OCI-LY3 (cell line): ENCODE measurements around the gene RARA.

Experiments
- H2AFZ ChIP-seq: fragments of 200-600, 300-600 bp; shearing (Covaris generic); 2 replicates; pipeline ENCODE4 v1.6.0; 2014; ENCODE audit warnings: antibody characterized with exemption, low read depth, low read length
- H3K27ac ChIP-seq: fragments of 200-600, 300-600 bp; sonication (generic); 2 replicates; pipeline ENCODE4 v1.5.1; 2014; ENCODE audit warnings: mild to moderate bottlenecking, low read length, moderate library complexity, mixed read lengths
- H3K27me3 ChIP-seq: fragments of 200-600, 300-600 bp; sonication (generic); 2 replicates; pipeline ENCODE4 v1.6.1; 2014; ENCODE audit warnings: low read depth, low read length, mixed read lengths
- H3K36me3 ChIP-seq: fragments of 200-600, 300-600 bp; sonication (generic); replicated peaks from 2 replicates; pipeline ENCODE3; 2014; ENCODE audit warnings: low read depth, low read length, mixed read lengths
- H3K4me1 ChIP-seq: fragments of 300-600, 200-600 bp; sonication (generic); 2 replicates; pipeline ENCODE4 v1.6.1; 2014; ENCODE audit warnings: low read length, mixed read lengths
- H3K4me2 ChIP-seq: fragments of 200-600, 300-600 bp; sonication (generic); 2 replicates; pipeline ENCODE4 v1.6.1; 2014; ENCODE audit warnings: low read length, mixed read lengths
- H3K4me3 ChIP-seq: fragments of 300-600, 200-600 bp; sonication (generic); 2 replicates; pipeline ENCODE4 v1.5.1; 2014; ENCODE audit warnings: antibody characterized with exemption, mild to moderate bottlenecking, low read length, moderate library complexity
- H3K79me2 ChIP-seq: fragments of 300-600, 200-600 bp; shearing (Covaris generic); 2 replicates; pipeline ENCODE4 v1.6.1; 2014; ENCODE audit warnings: mild to moderate bottlenecking, low read length, mixed read lengths
- H3K9ac ChIP-seq: fragments of 300-600, 200-600 bp; shearing (Covaris generic); 2 replicates; pipeline ENCODE4 v1.6.0; 2014; ENCODE audit warnings: mild to moderate bottlenecking, low read length, moderate library complexity
- H3K9me3 ChIP-seq: fragments of 200-600, 300-600 bp; shearing (Covaris generic); 2 replicates; pipeline ENCODE4 v1.6.1; 2014; ENCODE audit warnings: low read length, mixed read lengths; ENCODE audit not compliant: insufficient read depth
- H4K20me1 ChIP-seq: fragments of 200-600, 300-600 bp; sonication (generic); 2 replicates; pipeline ENCODE4 v1.6.1; 2016; ENCODE audit warnings: low read length, mixed read lengths; ENCODE audit not compliant: insufficient read depth
- CTCF ChIP-seq: fragments of 200-600, 300-600 bp; sonication (generic); IDR thresholded peaks from 2 replicates; pipeline ENCODE4 v1.5.1; 2014; ENCODE audit warnings: antibody characterized with exemption, low read length, low read depth
- EZH2phosphoT487 ChIP-seq: fragments of 200-600 bp; shearing (Covaris generic); IDR thresholded peaks from 2 replicates; pipeline ENCODE4 v1.6.1; 2018; ENCODE audit warnings: antibody characterized with exemption, mixed run types, low read depth

Gene RARA

GRCh38 chr17:40309031-40309948, at the start of gene RARA:
Gene RARA, plus strand, starts transcription at chr17:40309180. Its CDS starts 22,039 bp downstream, at chr17:40331219.
- Histone ChIP-seq H3K4me1 (peaks cover 47% of the 10 kb centered on the region), H3K9me3 (no peaks in the 10 kb centered on the region), H3K9ac (no peak within 1 kb of the TSS), H3K27ac (no peak within 1 kb of the TSS), H3K27me3 (no peaks in the 10 kb centered on the region), H3K4me2 (peak within 1 kb of the TSS; percentile 58), H2AFZ (no peak within 1 kb of the TSS; the same call in 1 of the 2 replicates), H4K20me1 (0 out of 2 replicates have a peak, but pooled peaks cover 2% of the 10 kb centered on the region), H3K4me3 (peak within 1 kb of the TSS; percentile 53), H3K36me3 (peaks cover 2% of the 10 kb centered on the region), H3K79me2 (no peaks in the 10 kb centered on the region)
- TF ChIP-seq EZH2phosphoT487 (no peak), CTCF (no peak)

- H3K36me3 ChIP-seq, result peaks cover 9% of the 10 kb centered on the region
Observed at GRCh38 chr17:40259505-40259904, 49.5 kb upstream of the RARA start.

GRCh38 chr17:40260528-40260927, 48.5 kb upstream of the RARA start:
- H3K27me3 ChIP-seq, result no peaks in the 10 kb centered on the region
- H3K9me3 ChIP-seq, result no peaks in the 10 kb centered on the region
- TF ChIP-seq EZH2phosphoT487 (no peak), CTCF (no peak)
- peaks cover 15% of the 10 kb centered on the region for H3K36me3 ChIP-seq
- H3K9ac ChIP-seq, result no peak overlapping the region
- no peaks in the 10 kb centered on the region for H4K20me1 ChIP-seq
- H3K4me2 ChIP-seq, result no peak overlapping the region
- no peaks in the 10 kb centered on the region for H3K4me1 ChIP-seq
- no peaks in the 10 kb centered on the region for H3K79me2 ChIP-seq
- H3K4me3 ChIP-seq, result no peak overlapping the region
- H2AFZ ChIP-seq, result no peak overlapping the region
- no peak overlapping the region for H3K27ac ChIP-seq

More at GRCh38 chr17:40259505-40259904, 49.5 kb upstream of the RARA start:
- Histone ChIP-seq H3K9ac (no peak overlapping the region), H3K27me3 (no peaks in the 10 kb centered on the region), H3K79me2 (no peaks in the 10 kb centered on the region), H3K4me3 (no peak overlapping the region), H3K9me3 (no peaks in the 10 kb centered on the region), H2AFZ (no peak overlapping the region), H3K4me2 (no peak overlapping the region), H3K4me1 (no peaks in the 10 kb centered on the region), H3K27ac (no peak overlapping the region), H4K20me1 (no peaks in the 10 kb centered on the region)
- TF ChIP-seq EZH2phosphoT487 (no peak), CTCF (no peak)

- no peaks in the 10 kb centered on the region for H3K4me1 ChIP-seq
- H3K27me3 ChIP-seq, result no peaks in the 10 kb centered on the region
- H3K79me2 ChIP-seq, result no peaks in the 10 kb centered on the region
- no peak overlapping the region for H3K9ac ChIP-seq
- H3K4me2 ChIP-seq, result no peak overlapping the region
- no peak overlapping the region for H2AFZ ChIP-seq
- H3K36me3 ChIP-seq, result peaks cover 9% of the 10 kb centered on the region
- H3K27ac ChIP-seq, result no peak overlapping the region
- no peak overlapping the region for H3K4me3 ChIP-seq
- no peaks in the 10 kb centered on the region for H4K20me1 ChIP-seq
- no peak for TF ChIP-seq CTCF
- TF ChIP-seq EZH2phosphoT487, result no peak
- no peaks in the 10 kb centered on the region for H3K9me3 ChIP-seq
Observed at GRCh38 chr17:40264458-40265185, 44.4 kb upstream of the RARA start.
